ENCODE data around the gene ATG101. TPM values are rescaled to one million over a fixed set of nuclear protein-coding genes. Genes with fewer than 3 reads are reported as not detected.
A peak's percentile ranks its signal among the peaks of the same experiment; 100 is the strongest.

Gene ATG101
- total and polyA plus RNA-seq, 2 of the 13 experiments (the other 11 are each of a cell fraction or from before 2014, with no cell fraction given), result 58.2 to 67.7 TPM

DNA sequence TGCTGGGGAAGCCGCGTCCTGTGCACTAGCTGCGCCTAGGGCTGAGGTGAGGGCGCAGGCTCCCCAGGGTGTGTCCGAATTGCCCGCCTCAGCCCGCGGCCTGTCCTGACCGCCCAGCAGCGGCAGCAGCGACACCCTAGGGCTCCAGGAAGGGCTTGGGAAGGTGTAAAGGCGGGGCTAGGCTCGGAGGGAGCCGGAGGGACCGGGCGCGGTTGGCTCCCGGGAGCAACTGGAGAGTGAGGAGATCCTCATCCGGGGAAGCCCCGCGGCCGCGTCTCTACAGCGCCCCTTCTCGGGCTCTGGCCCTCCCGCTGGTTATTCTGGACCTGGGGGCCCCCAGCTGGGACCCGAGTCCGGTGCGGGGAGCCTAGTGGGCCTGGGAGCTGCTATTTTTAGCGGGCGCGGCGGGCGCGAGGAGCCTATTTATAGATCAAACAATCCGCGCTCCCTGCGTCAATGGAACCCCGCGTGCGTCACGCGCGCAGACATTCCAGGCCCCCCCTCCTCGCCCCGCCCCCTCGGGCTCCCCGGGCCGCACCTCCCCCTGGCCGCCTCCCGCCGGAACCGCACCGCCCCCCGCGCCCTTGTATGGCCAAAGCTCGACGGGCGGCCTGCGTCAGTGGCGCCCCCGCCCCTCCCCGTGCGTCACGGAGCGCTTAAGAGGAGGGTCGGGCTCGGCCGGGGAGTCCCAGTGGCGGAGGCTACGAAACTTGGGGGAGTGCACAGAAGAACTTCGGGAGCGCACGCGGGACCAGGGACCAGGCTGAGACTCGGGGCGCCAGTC, 18.8 kb upstream of the ATG101 start, which contains the start of gene NR4A1 (continued):
- TF ChIP-seq ZNF256 (CRISPR knock-in tag; conservative IDR thresholded peaks at IDR 0.05) (no peak), JUN (CRISPR knock-in tag; IDR thresholded peaks at IDR 0.05) (no peak), ZNF160 (CRISPR knock-in tag; IDR thresholded peaks at IDR 0.05) (peak; percentile 49; the same call in 1 of the 2 replicates), NFE2 (CRISPR knock-in tag; IDR thresholded peaks at IDR 0.05) (no peak), JARID2 (CRISPR knock-in tag; IDR thresholded peaks at IDR 0.05; ENCODE audit: insufficient replicate concordance) (peak; percentile 64), ZNF274 (CRISPR knock-in tag; IDR thresholded peaks at IDR 0.05) (peak; percentile 36; the same call in 1 of the 2 replicates), TCF7L2 (IDR thresholded peaks at IDR 0.05; ENCODE audit: low read depth, low read length) (no peak), FOXA3 (CRISPR knock-in tag; IDR thresholded peaks at IDR 0.05) (no peak; the same call in 1 of the 2 replicates), ZNF383 (CRISPR knock-in tag; IDR thresholded peaks at IDR 0.05; ENCODE audit: borderline replicate concordance) (no peak), NPAS2 (CRISPR knock-in tag; IDR thresholded peaks at IDR 0.05; ENCODE audit: borderline replicate concordance) (no peak), MED13 (CRISPR knock-in tag; IDR thresholded peaks at IDR 0.05) (no peak), ZNF598 (CRISPR knock-in tag; IDR thresholded peaks at IDR 0.05; ENCODE audit: borderline replicate concordance) (peak; percentile 69; the same call in 1 of the 2 replicates), ZNF234 (CRISPR knock-in tag; conservative IDR thresholded peaks at IDR 0.05) (0 out of 2 replicates have a peak, but pooled peaks have one; percentile 23), ZNF296 (CRISPR knock-in tag; conservative IDR thresholded peaks at IDR 0.05) (no peak)
- TF ChIP-seq, protein P1, sequence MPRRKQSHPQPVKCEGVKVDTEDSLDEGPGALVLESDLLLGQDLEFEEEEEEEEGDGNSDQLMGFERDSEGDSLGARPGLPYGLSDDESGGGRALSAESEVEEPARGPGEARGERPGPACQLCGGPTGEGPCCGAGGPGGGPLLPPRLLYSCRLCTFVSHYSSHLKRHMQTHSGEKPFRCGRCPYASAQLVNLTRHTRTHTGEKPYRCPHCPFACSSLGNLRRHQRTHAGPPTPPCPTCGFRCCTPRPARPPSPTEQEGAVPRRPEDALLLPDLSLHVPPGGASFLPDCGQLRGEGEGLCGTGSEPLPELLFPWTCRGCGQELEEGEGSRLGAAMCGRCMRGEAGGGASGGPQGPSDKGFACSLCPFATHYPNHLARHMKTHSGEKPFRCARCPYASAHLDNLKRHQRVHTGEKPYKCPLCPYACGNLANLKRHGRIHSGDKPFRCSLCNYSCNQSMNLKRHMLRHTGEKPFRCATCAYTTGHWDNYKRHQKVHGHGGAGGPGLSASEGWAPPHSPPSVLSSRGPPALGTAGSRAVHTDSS (CRISPR knock-in tag; conservative IDR thresholded peaks at IDR 0.05), result no peak
- TF ChIP-seq, protein P2, sequence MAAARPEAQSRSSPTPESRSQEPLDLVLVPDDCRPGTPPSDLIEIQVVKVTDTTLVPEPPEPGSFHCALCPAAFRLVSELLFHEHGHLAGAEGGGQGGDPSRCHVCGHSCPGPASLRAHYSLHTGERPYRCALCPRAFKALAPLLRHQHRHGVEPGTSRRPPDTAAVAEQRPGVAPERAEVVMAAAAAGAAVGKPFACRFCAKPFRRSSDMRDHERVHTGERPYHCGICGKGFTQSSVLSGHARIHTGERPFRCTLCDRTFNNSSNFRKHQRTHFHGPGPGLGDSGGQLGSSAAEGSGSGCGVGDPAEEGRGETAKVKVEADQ (CRISPR knock-in tag; IDR thresholded peaks at IDR 0.05; ENCODE audit: borderline replicate concordance), result peak; percentile 30; the same call in 1 of the 2 replicates
- TF ChIP-seq, protein P3, sequence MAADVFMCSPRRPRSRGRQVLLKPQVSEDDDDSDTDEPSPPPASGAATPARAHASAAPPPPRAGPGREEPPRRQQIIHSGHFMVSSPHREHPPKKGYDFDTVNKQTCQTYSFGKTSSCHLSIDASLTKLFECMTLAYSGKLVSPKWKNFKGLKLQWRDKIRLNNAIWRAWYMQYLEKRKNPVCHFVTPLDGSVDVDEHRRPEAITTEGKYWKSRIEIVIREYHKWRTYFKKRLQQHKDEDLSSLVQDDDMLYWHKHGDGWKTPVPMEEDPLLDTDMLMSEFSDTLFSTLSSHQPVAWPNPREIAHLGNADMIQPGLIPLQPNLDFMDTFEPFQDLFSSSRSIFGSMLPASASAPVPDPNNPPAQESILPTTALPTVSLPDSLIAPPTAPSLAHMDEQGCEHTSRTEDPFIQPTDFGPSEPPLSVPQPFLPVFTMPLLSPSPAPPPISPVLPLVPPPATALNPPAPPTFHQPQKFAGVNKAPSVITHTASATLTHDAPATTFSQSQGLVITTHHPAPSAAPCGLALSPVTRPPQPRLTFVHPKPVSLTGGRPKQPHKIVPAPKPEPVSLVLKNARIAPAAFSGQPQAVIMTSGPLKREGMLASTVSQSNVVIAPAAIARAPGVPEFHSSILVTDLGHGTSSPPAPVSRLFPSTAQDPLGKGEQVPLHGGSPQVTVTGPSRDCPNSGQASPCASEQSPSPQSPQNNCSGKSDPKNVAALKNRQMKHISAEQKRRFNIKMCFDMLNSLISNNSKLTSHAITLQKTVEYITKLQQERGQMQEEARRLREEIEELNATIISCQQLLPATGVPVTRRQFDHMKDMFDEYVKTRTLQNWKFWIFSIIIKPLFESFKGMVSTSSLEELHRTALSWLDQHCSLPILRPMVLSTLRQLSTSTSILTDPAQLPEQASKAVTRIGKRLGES (CRISPR knock-in tag; IDR thresholded peaks at IDR 0.05; ENCODE audit: borderline replicate concordance), result no peak; the same call in 1 of the 2 replicates
- TF ChIP-seq, protein P4, sequence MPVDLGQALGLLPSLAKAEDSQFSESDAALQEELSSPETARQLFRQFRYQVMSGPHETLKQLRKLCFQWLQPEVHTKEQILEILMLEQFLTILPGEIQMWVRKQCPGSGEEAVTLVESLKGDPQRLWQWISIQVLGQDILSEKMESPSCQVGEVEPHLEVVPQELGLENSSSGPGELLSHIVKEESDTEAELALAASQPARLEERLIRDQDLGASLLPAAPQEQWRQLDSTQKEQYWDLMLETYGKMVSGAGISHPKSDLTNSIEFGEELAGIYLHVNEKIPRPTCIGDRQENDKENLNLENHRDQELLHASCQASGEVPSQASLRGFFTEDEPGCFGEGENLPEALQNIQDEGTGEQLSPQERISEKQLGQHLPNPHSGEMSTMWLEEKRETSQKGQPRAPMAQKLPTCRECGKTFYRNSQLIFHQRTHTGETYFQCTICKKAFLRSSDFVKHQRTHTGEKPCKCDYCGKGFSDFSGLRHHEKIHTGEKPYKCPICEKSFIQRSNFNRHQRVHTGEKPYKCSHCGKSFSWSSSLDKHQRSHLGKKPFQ (CRISPR knock-in tag; IDR thresholded peaks at IDR 0.05; ENCODE audit: insufficient replicate concordance), result no peak
- TF ChIP-seq, protein P5, sequence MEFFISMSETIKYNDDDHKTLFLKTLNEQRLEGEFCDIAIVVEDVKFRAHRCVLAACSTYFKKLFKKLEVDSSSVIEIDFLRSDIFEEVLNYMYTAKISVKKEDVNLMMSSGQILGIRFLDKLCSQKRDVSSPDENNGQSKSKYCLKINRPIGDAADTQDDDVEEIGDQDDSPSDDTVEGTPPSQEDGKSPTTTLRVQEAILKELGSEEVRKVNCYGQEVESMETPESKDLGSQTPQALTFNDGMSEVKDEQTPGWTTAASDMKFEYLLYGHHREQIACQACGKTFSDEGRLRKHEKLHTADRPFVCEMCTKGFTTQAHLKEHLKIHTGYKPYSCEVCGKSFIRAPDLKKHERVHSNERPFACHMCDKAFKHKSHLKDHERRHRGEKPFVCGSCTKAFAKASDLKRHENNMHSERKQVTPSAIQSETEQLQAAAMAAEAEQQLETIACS (CRISPR knock-in tag; IDR thresholded peaks at IDR 0.05), result no peak

Data from HepG2 (cell line).